Measurements from ENCODE around the gene DNAJC4. TPM values are rescaled to one million over a fixed set of nuclear protein-coding genes. Genes with fewer than 3 reads are reported as not detected.

Gene DNAJC4
- total and polyA plus RNA-seq, 9 of the 15 experiments (the other 6 are each of a cell fraction or from before 2014, with no cell fraction given): 4.0 to 32.6 (median 19.9) TPM

- TF ChIP-seq HMBOX1 (IDR thresholded peaks at IDR 0.05) (no peak), ZFP1 (CRISPR knock-in tag; IDR thresholded peaks at IDR 0.05) (no peak), NBN (IDR thresholded peaks at IDR 0.05; ENCODE audit: low read depth) (0 out of 2 replicates have a peak, but pooled peaks have one; percentile 49), ZNF212 (CRISPR knock-in tag; IDR thresholded peaks at IDR 0.05) (no peak), RNF219 (CRISPR knock-in tag; IDR thresholded peaks at IDR 0.05) (no peak), SUPT5H (IDR thresholded peaks at IDR 0.05) (peak; percentile 59), PKNOX1 (IDR thresholded peaks at IDR 0.05) (peak; percentile 11; the same call in 1 of the 2 replicates), RBM22 (IDR thresholded peaks at IDR 0.05; ENCODE audit: low read depth, low read length, poor library complexity, severe bottlenecking) (no peak), CEBPZ (IDR thresholded peaks at IDR 0.05; ENCODE audit: borderline replicate concordance, low read depth, low read length) (no peak), ARID4B (CRISPR knock-in tag; IDR thresholded peaks at IDR 0.05) (no peak; the same call in none of the 2 replicates), SMAD3 (CRISPR knock-in tag; conservative IDR thresholded peaks at IDR 0.05) (no peak), ZNF146 (CRISPR knock-in tag; IDR thresholded peaks at IDR 0.05; ENCODE audit: unreplicated experiment) (no peak), SP2 (IDR thresholded peaks at IDR 0.05; ENCODE audit: extremely low read depth, low read depth, low read length, poor library complexity, severe bottlenecking) (no peak), SIN3B (IDR thresholded peaks at IDR 0.05; ENCODE audit: low read depth) (0 out of 2 replicates have a peak, but pooled peaks have one; percentile 10), NR2F6 (CRISPR knock-in tag; IDR thresholded peaks at IDR 0.05) (no peak), ILF3 (IDR thresholded peaks at IDR 0.05; ENCODE audit: borderline replicate concordance) (peak; percentile 25; the same call in 1 of the 2 replicates)
Observed at GRCh38 chr11:64268893-64269539, 38.7 kb downstream of the DNAJC4 start (continued).
